ENCODE data around the gene ADAMTS2. TPM values are rescaled to one million over a fixed set of nuclear protein-coding genes. Genes with fewer than 3 reads are reported as not detected.

Gene ADAMTS2
- total RNA-seq, 6 experiments from 2014 or later = 31.5 to 38.4 (median 34.1) TPM

- H3K36me3 Mint-ChIP-seq (ENCODE audit: low read depth) = peaks cover 11% of the 10 kb centered on the region
- H3K27ac Mint-ChIP-seq = no peak overlapping the region
- H3K4me1 Mint-ChIP-seq (ENCODE audit: low read depth) = peaks cover 30% of the 10 kb centered on the region
- H3K4me3 Mint-ChIP-seq = no peak overlapping the region
- TF ChIP-seq, protein P1, sequence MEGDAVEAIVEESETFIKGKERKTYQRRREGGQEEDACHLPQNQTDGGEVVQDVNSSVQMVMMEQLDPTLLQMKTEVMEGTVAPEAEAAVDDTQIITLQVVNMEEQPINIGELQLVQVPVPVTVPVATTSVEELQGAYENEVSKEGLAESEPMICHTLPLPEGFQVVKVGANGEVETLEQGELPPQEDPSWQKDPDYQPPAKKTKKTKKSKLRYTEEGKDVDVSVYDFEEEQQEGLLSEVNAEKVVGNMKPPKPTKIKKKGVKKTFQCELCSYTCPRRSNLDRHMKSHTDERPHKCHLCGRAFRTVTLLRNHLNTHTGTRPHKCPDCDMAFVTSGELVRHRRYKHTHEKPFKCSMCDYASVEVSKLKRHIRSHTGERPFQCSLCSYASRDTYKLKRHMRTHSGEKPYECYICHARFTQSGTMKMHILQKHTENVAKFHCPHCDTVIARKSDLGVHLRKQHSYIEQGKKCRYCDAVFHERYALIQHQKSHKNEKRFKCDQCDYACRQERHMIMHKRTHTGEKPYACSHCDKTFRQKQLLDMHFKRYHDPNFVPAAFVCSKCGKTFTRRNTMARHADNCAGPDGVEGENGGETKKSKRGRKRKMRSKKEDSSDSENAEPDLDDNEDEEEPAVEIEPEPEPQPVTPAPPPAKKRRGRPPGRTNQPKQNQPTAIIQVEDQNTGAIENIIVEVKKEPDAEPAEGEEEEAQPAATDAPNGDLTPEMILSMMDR (IDR thresholded peaks at IDR 0.05) = no peak
- no peaks in the 10 kb centered on the region; the same call in 1 of the 2 replicates for H3K9me3 Mint-ChIP-seq
- H3K27me3 Mint-ChIP-seq (ENCODE audit: insufficient read depth) = no peaks in the 10 kb centered on the region; the same call in 1 of the 2 replicates
- no peak for DNase-seq
Observed at GRCh38 chr5:179245031-179245430, 100.2 kb downstream of the ADAMTS2 start.

DNA sequence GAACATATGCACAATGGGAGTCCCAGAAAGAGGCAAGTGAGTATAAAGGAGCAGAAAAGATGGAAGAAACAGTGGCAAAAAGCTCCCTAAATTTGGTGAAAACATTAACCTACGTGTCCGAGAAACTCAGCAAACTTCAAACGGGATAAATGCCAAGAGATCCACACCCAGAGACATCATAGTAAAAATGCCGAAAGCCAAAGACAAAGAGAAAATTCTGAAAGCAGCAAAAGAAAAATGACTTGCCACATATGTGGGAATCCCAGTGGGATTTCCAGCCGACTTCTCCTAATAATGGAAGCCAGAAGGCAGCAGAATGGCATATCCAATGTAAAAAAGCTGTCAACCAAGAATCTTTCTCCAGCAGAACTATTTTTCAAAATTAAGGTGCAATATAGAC lies 101.2 kb downstream of the ADAMTS2 start:
- TF ChIP-seq, protein P1 (IDR thresholded peaks at IDR 0.05) = no peak
- peaks cover 21% of the 10 kb centered on the region for H3K36me3 Mint-ChIP-seq (ENCODE audit: low read depth)
- H3K27ac Mint-ChIP-seq = peak overlapping the region; percentile 44
- peak overlapping the region; percentile 25 for H3K4me3 Mint-ChIP-seq
- H3K9me3 Mint-ChIP-seq = no peaks in the 10 kb centered on the region; the same call in 1 of the 2 replicates
- DNase-seq = no peak
- peaks cover 30% of the 10 kb centered on the region for H3K4me1 Mint-ChIP-seq (ENCODE audit: low read depth)
- H3K27me3 Mint-ChIP-seq (ENCODE audit: insufficient read depth) = no peaks in the 10 kb centered on the region; the same call in 1 of the 2 replicates

GRCh38 chr5:179243333-179243732 lies 101.9 kb downstream of the ADAMTS2 start:
- Mint-ChIP-seq H3K27ac (peak overlapping the region; percentile 44; the same call in 1 of the 2 replicates), H3K27me3 (ENCODE audit: insufficient read depth) (no peaks in the 10 kb centered on the region; the same call in 1 of the 2 replicates), H3K4me3 (peak overlapping the region; percentile 25), H3K36me3 (ENCODE audit: low read depth) (peaks cover 28% of the 10 kb centered on the region), H3K4me1 (ENCODE audit: low read depth) (peaks cover 30% of the 10 kb centered on the region), H3K9me3 (no peaks in the 10 kb centered on the region; the same call in 1 of the 2 replicates)
- TF ChIP-seq, protein P1 (IDR thresholded peaks at IDR 0.05) = no peak
- peak; percentile 39 for DNase-seq

GRCh38 chr5:179242676-179243075 lies 102.6 kb downstream of the ADAMTS2 start:
- H3K4me3 Mint-ChIP-seq = no peak overlapping the region
- no peaks in the 10 kb centered on the region; the same call in 1 of the 2 replicates for H3K27me3 Mint-ChIP-seq (ENCODE audit: insufficient read depth)
- DNase-seq = no peak
- H3K36me3 Mint-ChIP-seq (ENCODE audit: low read depth) = peaks cover 31% of the 10 kb centered on the region
- TF ChIP-seq, protein P1 (IDR thresholded peaks at IDR 0.05) = no peak
- no peak overlapping the region for H3K27ac Mint-ChIP-seq
- no peaks in the 10 kb centered on the region; the same call in 1 of the 2 replicates for H3K9me3 Mint-ChIP-seq
- H3K4me1 Mint-ChIP-seq (ENCODE audit: low read depth) = peaks cover 30% of the 10 kb centered on the region

GRCh38 chr5:179241764-179242370 lies 103.4 kb downstream of the ADAMTS2 start:
- Mint-ChIP-seq H3K4me1 (ENCODE audit: low read depth) (peaks cover 30% of the 10 kb centered on the region), H3K27me3 (ENCODE audit: insufficient read depth) (no peaks in the 10 kb centered on the region; the same call in 1 of the 2 replicates), H3K9me3 (no peaks in the 10 kb centered on the region; the same call in 1 of the 2 replicates), H3K4me3 (no peak overlapping the region), H3K27ac (no peak overlapping the region), H3K36me3 (ENCODE audit: low read depth) (peaks cover 37% of the 10 kb centered on the region)
- TF ChIP-seq, protein P1 (IDR thresholded peaks at IDR 0.05) = no peak
- no peak for DNase-seq
